GM23338 (cell line): Measurements from ENCODE around the gene SH3TC1. TPM values are rescaled to one million over a fixed set of nuclear protein-coding genes. Genes with fewer than 3 reads are reported as not detected.

Experiments used
- ATAC-seq: fragments of 200-7000 bp; cut with Tn5 transposase; 3 replicates; pipeline ENCODE4 v1.9.1; 2020
- DNase-seq: peaks from one replicate; pipeline ENCODE4 v3.0.0-alpha.2; 2015; ENCODE audit warnings: low spot score
- H2AFZ ChIP-seq: fragments of 200-600 bp; sonication (generic); 2 replicates; pipeline ENCODE4 v1.8.0; 2016; ENCODE audit warnings: antibody characterized with exemption, mild to moderate bottlenecking, moderate library complexity
- H3F3A ChIP-seq: fragments of 200-600 bp; sonication (generic); replicated peaks from 2 replicates; pipeline ENCODE4 v1.8.0; 2017; ENCODE audit warnings: antibody characterized with exemption, mixed run types, low read depth
- H3K27ac ChIP-seq: fragments of 200-600 bp; sonication (generic); 2 replicates; pipeline ENCODE4 v1.6.1; 2016; ENCODE audit warnings: low read depth
- H3K27me3 ChIP-seq: fragments of 200-600 bp; sonication (generic); 2 replicates; pipeline ENCODE4 v1.8.0; 2016; ENCODE audit warnings: mild to moderate bottlenecking, mixed run types, moderate library complexity; ENCODE audit not compliant: insufficient read depth
- H3K36me3 ChIP-seq: fragments of 200-600 bp; sonication (generic); 2 replicates; pipeline ENCODE4 v1.8.0; 2016; ENCODE audit warnings: mild to moderate bottlenecking; ENCODE audit not compliant: insufficient read depth
- H3K4me1 ChIP-seq: fragments of 200-600 bp; sonication (generic); 2 replicates; pipeline ENCODE4 v1.8.0; 2016; ENCODE audit warnings: mild to moderate bottlenecking, moderate library complexity; ENCODE audit not compliant: insufficient read depth
- H3K4me2 ChIP-seq: fragments of 200-600 bp; sonication (generic); 2 replicates; pipeline ENCODE4 v1.7.1; 2017; ENCODE audit warnings: mixed run types
- H3K4me3 ChIP-seq: fragments of 200-600 bp; sonication (generic); 2 replicates; pipeline ENCODE4 v1.6.1; 2016; ENCODE audit warnings: mixed run types
- H3K79me2 ChIP-seq: fragments of 200-600 bp; sonication (generic); replicated peaks from 2 replicates; pipeline ENCODE4 v1.8.0; 2017; ENCODE audit warnings: mild to moderate bottlenecking; ENCODE audit not compliant: insufficient read depth
- H3K9me2 ChIP-seq: fragments of 200-600 bp; sonication (generic); 2 replicates; pipeline ENCODE4 v1.8.0; 2017; ENCODE audit not compliant: insufficient read depth
- H4K20me1 ChIP-seq: fragments of 200-600 bp; sonication (generic); replicated peaks from 2 replicates; pipeline ENCODE4 v1.8.0; 2017; ENCODE audit warnings: mild to moderate bottlenecking; ENCODE audit not compliant: insufficient read depth
- H3K27ac Mint-ChIP-seq: 2 replicates; pipeline ENCODE4 v1.8.0; 2020; ENCODE audit warnings: inconsistent platforms, mild to moderate bottlenecking, moderate library complexity, mixed read lengths
- H3K27me3 Mint-ChIP-seq: 3 replicates; pipeline ENCODE4 v1.8.0; 2022; ENCODE audit warnings: low read depth, mild to moderate bottlenecking, moderate library complexity, mixed read lengths, inconsistent platforms; ENCODE audit not compliant: insufficient read depth, poor library complexity
- H3K36me3 Mint-ChIP-seq: 3 replicates; pipeline ENCODE4 v1.8.0; 2021; ENCODE audit warnings: low read depth, mild to moderate bottlenecking, inconsistent platforms, moderate library complexity, mixed read lengths
- H3K4me1 Mint-ChIP-seq: 3 replicates; pipeline ENCODE4 v1.8.0; 2020; ENCODE audit warnings: mild to moderate bottlenecking, inconsistent platforms, mixed read lengths
- H3K4me3 Mint-ChIP-seq: 3 replicates; pipeline ENCODE4 v1.8.0; 2021; ENCODE audit warnings: moderate library complexity, mild to moderate bottlenecking, inconsistent platforms, mixed read lengths
- H3K9me3 Mint-ChIP-seq: 3 replicates; pipeline ENCODE4 v1.8.0; 2020; ENCODE audit warnings: moderate library complexity, mild to moderate bottlenecking, inconsistent platforms, mixed read lengths
- CTCF ChIP-seq, 2 experiments: fragments of 200-600 bp in 1 of 2; sonication (generic) in 1 of 2; conservative IDR thresholded peaks; 2 replicates each; pipeline versions ENCODE4 v1.5.1 to v1.6.1; 2016 to 2017; ENCODE audit warnings: antibody characterized with exemption in 2 of 2, low read depth in 2 of 2, mild to moderate bottlenecking in 2 of 2, moderate library complexity in 1 of 2
- ETS1 ChIP-seq: IDR thresholded peaks from 2 replicates; pipeline ENCODE4 v1.6.1; 2016; ENCODE audit warnings: antibody characterized with exemption
- EZH2 ChIP-seq: fragments of 200-600 bp; sonication (generic); IDR thresholded peaks from one replicate; pipeline ENCODE4 v1.8.0; 2017; ENCODE audit warnings: antibody characterized with exemption, mild to moderate bottlenecking, low read depth; ENCODE audit not compliant: unreplicated experiment
- EZH2phosphoT487 ChIP-seq: fragments of 200-600 bp; sonication (generic); IDR thresholded peaks from one replicate; pipeline ENCODE4 v1.8.1; 2018; ENCODE audit warnings: antibody characterized with exemption; ENCODE audit not compliant: unreplicated experiment
- JUNB ChIP-seq: IDR thresholded peaks from one replicate; pipeline ENCODE4 v1.6.1; 2016; ENCODE audit warnings: antibody characterized with exemption; ENCODE audit not compliant: unreplicated experiment
- NANOG ChIP-seq: IDR thresholded peaks from 2 replicates; pipeline ENCODE4 v1.6.1; 2016; ENCODE audit warnings: antibody characterized with exemption, borderline replicate concordance
- REST ChIP-seq: IDR thresholded peaks from one replicate; pipeline ENCODE4 v1.6.1; 2018; ENCODE audit warnings: antibody characterized with exemption; ENCODE audit not compliant: unreplicated experiment
- ZNF114 ChIP-seq: fragments of 250-450 bp; sonication (Bioruptor Pico); IDR thresholded peaks from 2 replicates; pipeline ENCODE4 v1.5.0; 2020; ENCODE audit warnings: mild to moderate bottlenecking, moderate library complexity
- polyA plus RNA-seq: library from polyadenylated mRNA; unstranded; fragments of >200 nt; fragmentation: Nextera tagmentation; extraction: Ambion mirVana; gene quantifications from 2 replicates; pipeline ENCODE4 v1.2.1, GENCODE V29; 2016
- total RNA-seq: library from RNA; depleted of rRNA; stranded (reverse); fragments of >200 nt; shearing (Covaris generic); gene quantifications from 2 replicates; pipeline ENCODE4 v1.2.3, GENCODE V29; 2014

SH3TC1 gene
- total and polyA plus RNA-seq, 2 experiments from 2014 or later = 0.07 TPM; not detected in 1

- no peak overlapping the region for H3K27ac Mint-ChIP-seq
These were observed 55.0 kb downstream of the SH3TC1 start for GRCh38 chr4:8254076-8254475.

GRCh38 chr4:8255698-8256441 is 56.8 kb downstream of the SH3TC1 start:
- ATAC-seq = no peak
- no peak for TF ChIP-seq JUNB
- no peak for TF ChIP-seq EZH2
- TF ChIP-seq EZH2phosphoT487 = no peak
- no peak for TF ChIP-seq NANOG
- TF ChIP-seq CTCF (conservative IDR thresholded peaks at IDR 0.05; ENCODE audit: low read depth in 2 of 2) = no peak
- TF ChIP-seq ETS1 = no peak
- TF ChIP-seq ZNF114 = no peak
- TF ChIP-seq REST = no peak

More at GRCh38 chr4:8254076-8254475, 55.0 kb downstream of the SH3TC1 start:
- peaks cover 12% of the 10 kb centered on the region for H3K27me3 Mint-ChIP-seq
- H3K4me3 ChIP-seq = no peak overlapping the region
- H2AFZ ChIP-seq = no peak overlapping the region
- no peaks in the 10 kb centered on the region for H3K36me3 ChIP-seq
- TF ChIP-seq ETS1 = no peak
- no peaks in the 10 kb centered on the region for H3F3A ChIP-seq
- no peaks in the 10 kb centered on the region; the same call in 2 of the 3 replicates for H3K9me3 Mint-ChIP-seq
- no peak overlapping the region for H3K4me3 Mint-ChIP-seq
- no peaks in the 10 kb centered on the region for H3K4me1 Mint-ChIP-seq
- no peak for DNase-seq
- H3K79me2 ChIP-seq = no peaks in the 10 kb centered on the region
- H4K20me1 ChIP-seq = no peaks in the 10 kb centered on the region
- H3K27me3 ChIP-seq = no peaks in the 10 kb centered on the region
- no peaks in the 10 kb centered on the region for H3K4me1 ChIP-seq
- H3K9me2 ChIP-seq = no peaks in the 10 kb centered on the region
- ATAC-seq = no peak
- H3K27ac ChIP-seq = no peak overlapping the region
- no peak overlapping the region for H3K4me2 ChIP-seq
- H3K36me3 Mint-ChIP-seq = no peaks in the 10 kb centered on the region

More at GRCh38 chr4:8255698-8256441, 56.8 kb downstream of the SH3TC1 start:
- Histone ChIP-seq H3K4me1 (no peaks in the 10 kb centered on the region), H3K36me3 (no peaks in the 10 kb centered on the region), H3K27ac (no peak overlapping the region), H4K20me1 (no peaks in the 10 kb centered on the region), H3K4me3 (no peak overlapping the region), H3K27me3 (no peaks in the 10 kb centered on the region), H3K9me2 (no peaks in the 10 kb centered on the region), H2AFZ (no peak overlapping the region), H3K4me2 (no peak overlapping the region), H3F3A (no peaks in the 10 kb centered on the region), H3K79me2 (no peaks in the 10 kb centered on the region)
- Mint-ChIP-seq H3K27me3 (peaks cover 10% of the 10 kb centered on the region), H3K4me3 (no peak overlapping the region), H3K36me3 (no peaks in the 10 kb centered on the region), H3K4me1 (peaks cover 2% of the 10 kb centered on the region; the same call in 1 of the 3 replicates), H3K9me3 (peaks cover 3% of the 10 kb centered on the region; the same call in 2 of the 3 replicates), H3K27ac (no peak overlapping the region)
- no peak for DNase-seq
